NT2/D1 (cell line): ENCODE results near the gene P2RY11.

Experiments
- DNase-seq: peaks from one replicate; pipeline ENCODE4 v3.0.0-alpha.2; 2011; ENCODE audit warnings: low read depth, low spot score
- H3K27me3 ChIP-seq: 2 replicates; pipeline ENCODE4 v1.6.0; 2011; ENCODE audit warnings: mild to moderate bottlenecking; ENCODE audit not compliant: insufficient read length, insufficient read depth
- H3K36me3 ChIP-seq: 2 replicates; pipeline ENCODE4 v1.6.1; 2011; ENCODE audit warnings: mild to moderate bottlenecking, low read length, mixed read lengths; ENCODE audit not compliant: insufficient read depth, insufficient read length
- H3K4me1 ChIP-seq: 2 replicates; pipeline ENCODE4 v1.5.1; 2011; ENCODE audit not compliant: insufficient read depth, insufficient read length
- H3K4me3 ChIP-seq: 2 replicates; pipeline ENCODE4 v1.5.1; 2011; ENCODE audit warnings: low read depth; ENCODE audit not compliant: insufficient read length
- H3K9ac ChIP-seq: 2 replicates; pipeline ENCODE4 v1.6.0; 2011; ENCODE audit warnings: low read depth; ENCODE audit not compliant: insufficient read length
- H3K9me3 ChIP-seq: 2 replicates; pipeline ENCODE4 v1.5.1; 2011; ENCODE audit warnings: mild to moderate bottlenecking, low read length; ENCODE audit not compliant: insufficient read depth
- SUZ12 ChIP-seq: IDR thresholded peaks from 2 replicates; pipeline ENCODE4 v1.6.1; 2011; ENCODE audit not compliant: insufficient read length, insufficient read depth; ENCODE audit errors: extremely low read depth
- YY1 ChIP-seq: IDR thresholded peaks from 2 replicates; pipeline ENCODE4 v1.6.1; 2011; ENCODE audit not compliant: insufficient read length, insufficient read depth
- ZNF274 ChIP-seq: IDR thresholded peaks from 2 replicates; pipeline ENCODE4 v1.6.1; 2011; ENCODE audit warnings: mild to moderate bottlenecking, low read depth, low read length

Gene P2RY11, protein sequence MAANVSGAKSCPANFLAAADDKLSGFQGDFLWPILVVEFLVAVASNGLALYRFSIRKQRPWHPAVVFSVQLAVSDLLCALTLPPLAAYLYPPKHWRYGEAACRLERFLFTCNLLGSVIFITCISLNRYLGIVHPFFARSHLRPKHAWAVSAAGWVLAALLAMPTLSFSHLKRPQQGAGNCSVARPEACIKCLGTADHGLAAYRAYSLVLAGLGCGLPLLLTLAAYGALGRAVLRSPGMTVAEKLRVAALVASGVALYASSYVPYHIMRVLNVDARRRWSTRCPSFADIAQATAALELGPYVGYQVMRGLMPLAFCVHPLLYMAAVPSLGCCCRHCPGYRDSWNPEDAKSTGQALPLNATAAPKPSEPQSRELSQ

DNA sequence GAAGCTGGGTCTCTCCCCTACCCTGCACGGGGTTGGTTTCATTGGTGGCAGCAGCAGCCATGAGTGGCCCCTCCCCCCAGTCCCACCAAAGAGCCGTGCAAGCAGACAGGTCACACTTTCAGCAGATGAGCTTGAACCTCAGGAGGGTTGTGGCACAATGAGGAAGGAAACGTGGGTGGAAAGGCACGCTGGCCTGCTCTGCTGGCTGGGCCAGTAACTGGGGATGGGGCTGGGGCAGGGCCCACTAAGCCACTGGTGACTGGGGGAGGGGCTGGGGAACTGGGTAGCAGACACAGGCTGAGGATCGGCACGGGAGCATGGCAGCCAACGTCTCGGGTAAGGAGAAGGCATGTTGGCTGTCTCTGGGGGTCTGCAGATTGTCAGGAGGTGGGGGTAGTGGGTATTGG lies at the start of gene P2RY11:
Gene P2RY11, plus strand, starts transcription at position 289 of the 407 bp plus-strand sequence. Its CDS starts 29 bp downstream, at position 318.
- TF ChIP-seq ZNF274: no peak
- TF ChIP-seq YY1: no peak
- no peak for TF ChIP-seq SUZ12
- DNase-seq: no peak
- Histone ChIP-seq H3K27me3 (no peaks in the 10 kb centered on the region), H3K36me3 (peaks cover 88% of the 10 kb centered on the region), H3K9ac (no peak within 1 kb of the TSS), H3K9me3 (no peaks in the 10 kb centered on the region), H3K4me3 (no peak within 1 kb of the TSS), H3K4me1 (peaks cover 37% of the 10 kb centered on the region)

- H3K9me3 ChIP-seq: no peaks in the 10 kb centered on the region
- H3K27me3 ChIP-seq: peaks cover 55% of the 10 kb centered on the region
- no peak for TF ChIP-seq YY1
- no peaks in the 10 kb centered on the region for H3K36me3 ChIP-seq
- H3K4me3 ChIP-seq: no peak overlapping the region
- H3K9ac ChIP-seq: no peak overlapping the region
- H3K4me1 ChIP-seq: no peaks in the 10 kb centered on the region
- DNase-seq: no peak
These were observed 49.7 kb upstream of the P2RY11 start for GRCh38 chr19:10061717-10062310.

DNA sequence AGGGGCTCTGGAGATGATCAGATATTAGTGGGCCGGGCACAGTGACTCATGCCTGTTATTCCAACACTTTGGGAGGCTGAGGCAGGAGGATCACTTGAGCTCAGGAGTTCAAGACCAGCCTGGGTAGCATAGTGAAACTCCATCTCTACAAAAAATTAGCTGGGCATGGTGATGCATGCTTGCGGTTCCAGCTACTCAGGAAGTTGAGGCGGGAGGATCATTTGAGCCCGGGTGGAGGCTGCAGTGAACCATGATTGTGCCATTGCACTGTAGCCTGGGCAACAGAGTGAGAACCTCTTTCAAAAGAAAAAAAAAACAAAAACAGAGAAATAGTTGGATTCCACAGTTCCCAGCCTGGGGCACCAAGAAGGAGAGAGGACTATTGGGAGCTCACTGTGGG lies 43.3 kb upstream of the P2RY11 start:
- no peak for DNase-seq
- no peak overlapping the region for H3K9ac ChIP-seq
- TF ChIP-seq YY1 (no peak), ZNF274 (no peak), SUZ12 (no peak)

GRCh38 chr19:10069046-10069445 lies 42.4 kb upstream of the P2RY11 start:
- Histone ChIP-seq H3K9me3 (peaks cover 5% of the 10 kb centered on the region; the same call in 1 of the 2 replicates), H3K4me1 (no peaks in the 10 kb centered on the region), H3K36me3 (no peaks in the 10 kb centered on the region), H3K9ac (no peak overlapping the region), H3K4me3 (no peak overlapping the region), H3K27me3 (peaks cover 11% of the 10 kb centered on the region)
- TF ChIP-seq ZNF274: no peak
- DNase-seq: no peak

More for the DNA sequence above, 43.3 kb upstream of the P2RY11 start:
- Histone ChIP-seq H3K4me1 (no peaks in the 10 kb centered on the region), H3K4me3 (no peak overlapping the region), H3K27me3 (peaks cover 19% of the 10 kb centered on the region), H3K36me3 (no peaks in the 10 kb centered on the region), H3K9me3 (no peaks in the 10 kb centered on the region)

GRCh38 chr19:10070730-10071446 lies 40.6 kb upstream of the P2RY11 start:
- Histone ChIP-seq H3K27me3 (no peaks in the 10 kb centered on the region), H3K4me1 (no peaks in the 10 kb centered on the region), H3K9me3 (peaks cover 10% of the 10 kb centered on the region; the same call in 1 of the 2 replicates), H3K4me3 (no peak overlapping the region), H3K9ac (no peak overlapping the region), H3K36me3 (no peaks in the 10 kb centered on the region)
- TF ChIP-seq YY1 (no peak), ZNF274 (no peak), SUZ12 (no peak)
- no peak for DNase-seq

DNA sequence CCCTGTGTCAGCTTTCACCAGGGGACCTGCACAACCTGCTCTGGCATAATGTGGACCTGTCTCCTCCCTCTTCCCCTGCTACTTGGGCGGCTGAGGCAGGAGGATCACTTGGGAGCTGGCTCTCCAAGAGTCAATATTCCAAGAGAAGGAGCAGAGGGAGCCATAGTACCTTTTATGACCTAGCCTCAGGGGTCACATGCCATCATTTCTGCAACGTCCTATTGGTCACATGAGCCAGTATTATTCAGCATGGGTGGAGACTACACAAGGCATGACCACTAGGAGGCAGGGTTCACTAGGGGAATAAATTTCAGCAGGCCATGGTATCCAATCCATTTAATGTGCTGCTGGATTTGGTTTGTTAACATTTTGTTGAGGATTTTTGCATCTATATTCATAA lies 37.3 kb upstream of the P2RY11 start:
- Histone ChIP-seq H3K27me3 (peaks cover 5% of the 10 kb centered on the region), H3K9me3 (peaks cover 10% of the 10 kb centered on the region; the same call in 1 of the 2 replicates), H3K4me1 (peaks cover 3% of the 10 kb centered on the region), H3K4me3 (no peak overlapping the region), H3K9ac (no peak overlapping the region), H3K36me3 (no peaks in the 10 kb centered on the region)
- no peak for DNase-seq
- TF ChIP-seq ZNF274: no peak
- no peak for TF ChIP-seq SUZ12
- TF ChIP-seq YY1: no peak

GRCh38 chr19:10076535-10076934 lies 35.0 kb upstream of the P2RY11 start:
- Histone ChIP-seq H3K4me1 (peaks cover 3% of the 10 kb centered on the region), H3K27me3 (peaks cover 5% of the 10 kb centered on the region), H3K9ac (no peak overlapping the region), H3K4me3 (no peak overlapping the region), H3K36me3 (no peaks in the 10 kb centered on the region), H3K9me3 (peaks cover 10% of the 10 kb centered on the region; the same call in 1 of the 2 replicates)
- DNase-seq: no peak
- TF ChIP-seq SUZ12: no peak
